ENCODE data around the gene NARF. TPM values are rescaled to one million over a fixed set of nuclear protein-coding genes. Genes with fewer than 3 reads are reported as not detected.
"Not testable (repeated sequence)": the region's sequence is repeated elsewhere in the genome, so short reads cannot be mapped to it uniquely, and the experiment has no call there.

Gene NARF

GRCh38 chr17:82537228-82537627 is 78.7 kb downstream of the NARF start:
- H3K18ac ChIP-seq (ENCODE audit: low read length); H3K4me3 ChIP-seq (ENCODE audit: low read length); H3K4me2 ChIP-seq (ENCODE audit: low read length); H3K27me3 ChIP-seq (ENCODE audit: insufficient read depth, low read length, poor library complexity); H2BK5ac ChIP-seq (ENCODE audit: low read length); H3K36me3 ChIP-seq (ENCODE audit: control insufficient read depth, insufficient read depth, low read length); H2BK120ac ChIP-seq (ENCODE audit: low read depth, low read length); H3K27ac ChIP-seq (ENCODE audit: low read depth, low read length); H3K4ac ChIP-seq (ENCODE audit: low read depth, low read length); H2AK5ac ChIP-seq (ENCODE audit: low read length); H3K4me1 ChIP-seq (ENCODE audit: control insufficient read depth, low read depth, low read length); H3K56ac ChIP-seq (ENCODE audit: low read length); H2BK15ac ChIP-seq (replicated peaks; ENCODE audit: low read depth); H3K9ac ChIP-seq (ENCODE audit: low read length); H3K23ac ChIP-seq (ENCODE audit: low read length); H4K8ac ChIP-seq (ENCODE audit: low read depth, low read length); H4K5ac ChIP-seq (ENCODE audit: low read length); DNase-seq: not testable (repeated sequence)
- Histone ChIP-seq H3K79me1 (ENCODE audit: low read length) (peaks cover 19% of the 10 kb centered on the region), H3K79me2 (ENCODE audit: control insufficient read depth, insufficient read depth, low read length) (peaks cover 85% of the 10 kb centered on the region)
- WGBS (ENCODE audit: extremely low coverage, insufficient coverage, low lambda C conversion rate) = no CpG with 5 or more reads among the region's 9 CpGs

- not testable (repeated sequence) for H3K36me3 ChIP-seq (ENCODE audit: control insufficient read depth, insufficient read depth, low read length); H3K4ac ChIP-seq (ENCODE audit: low read depth, low read length); H3K18ac ChIP-seq (ENCODE audit: low read length); H3K23ac ChIP-seq (ENCODE audit: low read length); H3K27ac ChIP-seq (ENCODE audit: low read depth, low read length); H3K4me1 ChIP-seq (ENCODE audit: control insufficient read depth, low read depth, low read length); H2BK120ac ChIP-seq (ENCODE audit: low read depth, low read length); H3K4me3 ChIP-seq (ENCODE audit: low read length); H2AK5ac ChIP-seq (ENCODE audit: low read length); H3K4me2 ChIP-seq (ENCODE audit: low read length); DNase-seq; H4K5ac ChIP-seq (ENCODE audit: low read length); H3K9ac ChIP-seq (ENCODE audit: low read length); H2BK15ac ChIP-seq (replicated peaks; ENCODE audit: low read depth); H2BK5ac ChIP-seq (ENCODE audit: low read length); H3K56ac ChIP-seq (ENCODE audit: low read length); H4K8ac ChIP-seq (ENCODE audit: low read depth, low read length); H3K27me3 ChIP-seq (ENCODE audit: insufficient read depth, low read length, poor library complexity)
- no CpG with 5 or more reads among the region's 18 CpGs for WGBS (ENCODE audit: extremely low coverage, insufficient coverage, low lambda C conversion rate)
- H3K79me1 ChIP-seq (ENCODE audit: low read length) = peaks cover 18% of the 10 kb centered on the region
- peaks cover 85% of the 10 kb centered on the region for H3K79me2 ChIP-seq (ENCODE audit: control insufficient read depth, insufficient read depth, low read length)
Observed at GRCh38 chr17:82539076-82539475, 80.5 kb downstream of the NARF start.

Small RNAs within 50 kb of the gene (small RNA-seq; reads per million reads assigned to genes)
- not detected for gene RF00019 (ENCODE audit: insufficient read depth)
